ENCODE measurements around the gene MPL.
A peak's percentile ranks its signal among the peaks of the same experiment; 100 is the strongest.

MPL gene

GRCh38 chr1:43350976-43351375 lies 13.4 kb downstream of the MPL start:
- FAIRE-seq = no peak
- no peak for DNase-seq (ENCODE audit: insufficient read length)

GRCh38 chr1:43351421-43352350 lies 14.1 kb downstream of the MPL start:
- DNase-seq (ENCODE audit: insufficient read length) = no peak
- no peak for FAIRE-seq
- no peak for TF ChIP-seq POLR2A (IDR thresholded peaks at IDR 0.05; ENCODE audit: low read depth, low read length)
- no peak for TF ChIP-seq TAF1 (IDR thresholded peaks at IDR 0.05; ENCODE audit: borderline replicate concordance, low read depth, low read length)
- TF ChIP-seq POLR2AphosphoS5 (IDR thresholded peaks at IDR 0.05; ENCODE audit: low read depth, low read length) = no peak

More at GRCh38 chr1:43350976-43351375, 13.4 kb downstream of the MPL start:
- no peak for TF ChIP-seq TAF1 (IDR thresholded peaks at IDR 0.05; ENCODE audit: borderline replicate concordance, low read depth, low read length)
- no peak for TF ChIP-seq POLR2A (IDR thresholded peaks at IDR 0.05; ENCODE audit: low read depth, low read length)
- no peak for TF ChIP-seq POLR2AphosphoS5 (IDR thresholded peaks at IDR 0.05; ENCODE audit: low read depth, low read length)

GRCh38 chr1:43352351-43352705 lies 14.7 kb downstream of the MPL start:
- TF ChIP-seq POLR2A (IDR thresholded peaks at IDR 0.05; ENCODE audit: low read depth, low read length) = no peak
- TF ChIP-seq TAF1 (IDR thresholded peaks at IDR 0.05; ENCODE audit: borderline replicate concordance, low read depth, low read length) = no peak
- TF ChIP-seq POLR2AphosphoS5 (IDR thresholded peaks at IDR 0.05; ENCODE audit: low read depth, low read length) = no peak
- DNase-seq (ENCODE audit: insufficient read length) (no peak), FAIRE-seq (no peak)

- TF ChIP-seq TAF1 (IDR thresholded peaks at IDR 0.05; ENCODE audit: borderline replicate concordance, low read depth, low read length) (no peak), POLR2AphosphoS5 (IDR thresholded peaks at IDR 0.05; ENCODE audit: low read depth, low read length) (no peak), POLR2A (IDR thresholded peaks at IDR 0.05; ENCODE audit: low read depth, low read length) (no peak)
- DNase-seq (ENCODE audit: insufficient read length) (no peak), FAIRE-seq (no peak)
These were observed 15.3 kb downstream of the MPL start for GRCh38 chr1:43352881-43353280.

GRCh38 chr1:43354471-43354870 lies 16.9 kb downstream of the MPL start:
- TF ChIP-seq TAF1 (IDR thresholded peaks at IDR 0.05; ENCODE audit: borderline replicate concordance, low read depth, low read length) (no peak), POLR2AphosphoS5 (IDR thresholded peaks at IDR 0.05; ENCODE audit: low read depth, low read length) (no peak), POLR2A (IDR thresholded peaks at IDR 0.05; ENCODE audit: low read depth, low read length) (no peak)
- FAIRE-seq (no peak), DNase-seq (ENCODE audit: insufficient read length) (no peak)

GRCh38 chr1:43354936-43355335 lies 17.3 kb downstream of the MPL start:
- no peak for TF ChIP-seq POLR2AphosphoS5 (IDR thresholded peaks at IDR 0.05; ENCODE audit: low read depth, low read length)
- no peak for TF ChIP-seq POLR2A (IDR thresholded peaks at IDR 0.05; ENCODE audit: low read depth, low read length)
- DNase-seq (ENCODE audit: insufficient read length) (no peak), FAIRE-seq (no peak)

- TF ChIP-seq POLR2AphosphoS5 (IDR thresholded peaks at IDR 0.05; ENCODE audit: low read depth, low read length) = no peak
- TF ChIP-seq TAF1 (IDR thresholded peaks at IDR 0.05; ENCODE audit: borderline replicate concordance, low read depth, low read length) = no peak
- no peak for TF ChIP-seq POLR2A (IDR thresholded peaks at IDR 0.05; ENCODE audit: low read depth, low read length)
- no peak for FAIRE-seq
- no peak for DNase-seq (ENCODE audit: insufficient read length)
These were observed 19.6 kb downstream of the MPL start for GRCh38 chr1:43357251-43357650.

GRCh38 chr1:43358121-43358745 lies 20.6 kb downstream of the MPL start:
- TF ChIP-seq TAF1 (IDR thresholded peaks at IDR 0.05; ENCODE audit: borderline replicate concordance, low read depth, low read length) (0 out of 2 replicates have a peak, but pooled peaks have one; percentile 45), POLR2A (IDR thresholded peaks at IDR 0.05; ENCODE audit: low read depth, low read length) (peak; percentile 72), POLR2AphosphoS5 (IDR thresholded peaks at IDR 0.05; ENCODE audit: low read depth, low read length) (no peak)
- FAIRE-seq (peak; percentile 70), DNase-seq (ENCODE audit: insufficient read length) (peak; percentile 39)

- DNase-seq (ENCODE audit: insufficient read length) (peak; percentile 91), FAIRE-seq (peak; percentile 96)
- 0 out of 2 replicates have a peak, but pooled peaks have one; percentile 44 for TF ChIP-seq POLR2AphosphoS5 (IDR thresholded peaks at IDR 0.05; ENCODE audit: low read depth, low read length)
- TF ChIP-seq POLR2A (IDR thresholded peaks at IDR 0.05; ENCODE audit: low read depth, low read length) = peak; percentile 66
- no peak; the same call in 1 of the 2 replicates for TF ChIP-seq TAF1 (IDR thresholded peaks at IDR 0.05; ENCODE audit: borderline replicate concordance, low read depth, low read length)
These were observed 21.4 kb downstream of the MPL start, which contains the start of gene CDC20 for GRCh38 chr1:43358746-43359693. Gene CDC20 (plus strand): TSS chr1:43358981. CDS start chr1:43359216, 235 bp downstream.

- FAIRE-seq (no peak), DNase-seq (ENCODE audit: insufficient read length) (no peak)
- no peak for TF ChIP-seq TAF1 (IDR thresholded peaks at IDR 0.05; ENCODE audit: borderline replicate concordance, low read depth, low read length)
- no peak for TF ChIP-seq POLR2A (IDR thresholded peaks at IDR 0.05; ENCODE audit: low read depth, low read length)
These were observed 22.1 kb downstream of the MPL start for GRCh38 chr1:43359696-43360095.

GRCh38 chr1:43360616-43361015 lies 23.0 kb downstream of the MPL start:
- no peak for TF ChIP-seq POLR2A (IDR thresholded peaks at IDR 0.05; ENCODE audit: low read depth, low read length)
- TF ChIP-seq POLR2AphosphoS5 (IDR thresholded peaks at IDR 0.05; ENCODE audit: low read depth, low read length) = peak; percentile 19; the same call in 1 of the 2 replicates
- no peak for TF ChIP-seq TAF1 (IDR thresholded peaks at IDR 0.05; ENCODE audit: borderline replicate concordance, low read depth, low read length)
- no peak for DNase-seq (ENCODE audit: insufficient read length)
- no peak for FAIRE-seq
